Measurements from ENCODE around the gene METTL8. TPM values are rescaled to one million over a fixed set of nuclear protein-coding genes. Genes with fewer than 3 reads are reported as not detected.

Gene METTL8
- total RNA-seq, 1 donor from 2014 or later = 33.7 TPM

DNA sequence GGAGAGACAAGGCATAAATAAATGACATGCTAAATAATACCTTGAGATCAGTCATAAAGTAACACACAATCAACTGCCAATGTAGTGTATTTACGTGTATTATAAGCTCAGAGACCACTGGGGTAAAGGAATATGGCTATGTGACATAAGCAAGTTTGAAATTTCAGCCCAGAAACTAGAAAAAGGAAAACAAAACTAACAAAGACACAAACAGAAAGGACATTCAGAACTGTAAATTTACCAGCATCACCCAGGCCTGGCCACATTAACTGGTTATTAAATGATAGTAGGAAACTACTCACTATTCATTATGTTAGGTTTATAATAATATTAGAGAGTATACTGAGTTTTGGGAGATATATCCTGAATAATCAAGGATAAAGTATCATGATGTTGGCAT lies 98.8 kb downstream of the METTL8 start:
- Histone ChIP-seq H3K36me3 (ENCODE audit: control insufficient read depth, insufficient read depth, low read length) (no peaks in the 10 kb centered on the region), H3K4me3 (ENCODE audit: low read depth, low read length) (no peak overlapping the region), H3K27me3 (ENCODE audit: control insufficient read depth, insufficient read depth, low read length) (no peaks in the 10 kb centered on the region)
- TF ChIP-seq, protein P1, sequence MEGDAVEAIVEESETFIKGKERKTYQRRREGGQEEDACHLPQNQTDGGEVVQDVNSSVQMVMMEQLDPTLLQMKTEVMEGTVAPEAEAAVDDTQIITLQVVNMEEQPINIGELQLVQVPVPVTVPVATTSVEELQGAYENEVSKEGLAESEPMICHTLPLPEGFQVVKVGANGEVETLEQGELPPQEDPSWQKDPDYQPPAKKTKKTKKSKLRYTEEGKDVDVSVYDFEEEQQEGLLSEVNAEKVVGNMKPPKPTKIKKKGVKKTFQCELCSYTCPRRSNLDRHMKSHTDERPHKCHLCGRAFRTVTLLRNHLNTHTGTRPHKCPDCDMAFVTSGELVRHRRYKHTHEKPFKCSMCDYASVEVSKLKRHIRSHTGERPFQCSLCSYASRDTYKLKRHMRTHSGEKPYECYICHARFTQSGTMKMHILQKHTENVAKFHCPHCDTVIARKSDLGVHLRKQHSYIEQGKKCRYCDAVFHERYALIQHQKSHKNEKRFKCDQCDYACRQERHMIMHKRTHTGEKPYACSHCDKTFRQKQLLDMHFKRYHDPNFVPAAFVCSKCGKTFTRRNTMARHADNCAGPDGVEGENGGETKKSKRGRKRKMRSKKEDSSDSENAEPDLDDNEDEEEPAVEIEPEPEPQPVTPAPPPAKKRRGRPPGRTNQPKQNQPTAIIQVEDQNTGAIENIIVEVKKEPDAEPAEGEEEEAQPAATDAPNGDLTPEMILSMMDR (IDR thresholded peaks at IDR 0.05; ENCODE audit: insufficient read depth, low read length, severe bottlenecking) = no peak
- FAIRE-seq (no peak), DNase-seq (ENCODE audit: low read depth) (no peak)

DNA sequence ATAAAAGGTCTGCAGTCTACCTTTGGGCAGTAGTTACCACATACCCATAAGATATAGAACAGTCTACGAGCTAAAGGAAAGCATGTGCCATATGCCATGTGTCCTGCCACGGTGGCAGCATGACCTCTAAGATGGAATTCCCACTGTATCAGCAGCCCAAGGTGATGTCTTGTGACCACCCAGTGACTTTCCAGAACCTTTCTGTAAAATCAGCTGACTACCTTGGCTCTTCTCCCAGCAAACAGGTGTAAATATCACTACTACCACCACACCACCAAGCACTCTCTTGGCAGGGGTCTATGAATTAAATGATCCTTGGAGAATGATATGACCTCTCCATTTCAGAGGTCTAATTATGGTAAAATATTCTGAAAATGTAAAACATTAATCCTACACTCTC lies 99.6 kb downstream of the METTL8 start:
- no peak for FAIRE-seq
- no peak overlapping the region for H3K4me3 ChIP-seq (ENCODE audit: low read depth, low read length)
- TF ChIP-seq, protein P1 (IDR thresholded peaks at IDR 0.05; ENCODE audit: insufficient read depth, low read length, severe bottlenecking) = no peak
- no peaks in the 10 kb centered on the region for H3K27me3 ChIP-seq (ENCODE audit: control insufficient read depth, insufficient read depth, low read length)
- no peaks in the 10 kb centered on the region for H3K36me3 ChIP-seq (ENCODE audit: control insufficient read depth, insufficient read depth, low read length)
- DNase-seq (ENCODE audit: low read depth) = no peak

DNA sequence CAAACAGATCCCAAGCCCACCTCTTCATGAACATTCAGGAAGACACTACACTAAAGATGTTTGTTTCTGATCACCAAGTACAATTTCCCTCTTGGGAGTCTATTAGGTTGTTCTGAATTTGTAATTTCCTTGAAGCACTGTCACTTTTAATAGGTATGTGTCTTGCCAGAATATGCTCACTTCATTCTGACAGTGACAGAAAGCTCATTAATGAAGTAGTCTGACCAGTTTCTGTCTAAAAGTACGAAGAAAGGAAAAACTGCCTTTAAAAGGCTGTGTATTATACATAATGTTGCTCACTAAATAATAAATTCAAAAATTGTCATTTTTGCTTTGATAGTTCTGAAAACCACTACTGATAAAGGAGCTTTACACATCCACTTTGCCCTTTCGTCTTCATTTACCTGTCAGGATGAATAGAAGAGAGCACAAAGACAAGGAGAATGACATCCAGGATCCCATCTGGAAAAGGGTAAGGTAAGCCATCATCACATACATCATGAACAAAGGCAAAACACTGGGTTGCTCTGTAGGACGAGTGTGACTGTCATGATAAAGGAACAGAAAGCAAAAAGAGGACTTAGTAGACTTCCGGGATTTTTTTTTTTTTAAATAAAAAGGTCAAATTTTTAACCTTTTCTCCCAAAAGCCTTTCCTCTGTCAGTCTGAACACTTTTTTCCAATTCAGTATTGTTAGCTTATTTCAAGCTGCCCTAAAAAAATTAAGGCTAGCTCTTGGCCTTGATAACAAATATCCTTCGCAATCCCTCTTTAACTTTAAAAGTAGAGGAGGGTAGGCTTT lies 103.4 kb downstream of the METTL8 start:
- Histone ChIP-seq H3K27me3 (ENCODE audit: control insufficient read depth, insufficient read depth, low read length) (no peaks in the 10 kb centered on the region), H3K4me3 (ENCODE audit: low read depth, low read length) (no peak overlapping the region), H3K36me3 (ENCODE audit: control insufficient read depth, insufficient read depth, low read length) (no peaks in the 10 kb centered on the region)
- DNase-seq (ENCODE audit: low read depth) (no peak), FAIRE-seq (no peak)
- TF ChIP-seq, protein P1 (IDR thresholded peaks at IDR 0.05; ENCODE audit: insufficient read depth, low read length, severe bottlenecking) = no peak

DNA sequence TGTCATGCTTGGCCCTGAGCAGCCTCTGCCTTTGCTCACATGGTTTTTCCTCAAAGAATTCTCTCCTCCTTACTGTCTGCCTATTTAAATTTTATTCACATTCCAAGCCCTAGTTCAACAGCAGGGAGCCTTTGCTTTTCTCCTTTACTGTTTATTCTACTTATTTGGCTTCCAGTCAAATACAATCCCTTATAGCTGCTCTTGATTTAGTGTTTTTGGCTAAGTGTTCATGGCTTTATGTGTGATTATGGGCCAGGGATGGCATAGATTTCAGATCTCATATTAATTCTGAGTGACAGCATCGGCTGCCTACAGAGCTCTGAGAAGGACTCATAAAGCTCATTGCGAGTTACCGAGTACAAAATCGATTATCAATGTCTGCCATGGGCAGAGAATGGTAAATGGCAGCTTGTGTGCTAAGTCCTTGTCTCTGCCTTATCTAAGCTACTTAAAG lies 106.7 kb downstream of the METTL8 start:
- DNase-seq (ENCODE audit: low read depth) (no peak), FAIRE-seq (no peak)
- Histone ChIP-seq H3K4me3 (ENCODE audit: low read depth, low read length) (no peak overlapping the region), H3K27me3 (ENCODE audit: control insufficient read depth, insufficient read depth, low read length) (no peaks in the 10 kb centered on the region), H3K36me3 (ENCODE audit: control insufficient read depth, insufficient read depth, low read length) (peaks cover 2% of the 10 kb centered on the region)
- TF ChIP-seq, protein P1 (IDR thresholded peaks at IDR 0.05; ENCODE audit: insufficient read depth, low read length, severe bottlenecking) = no peak

DNA sequence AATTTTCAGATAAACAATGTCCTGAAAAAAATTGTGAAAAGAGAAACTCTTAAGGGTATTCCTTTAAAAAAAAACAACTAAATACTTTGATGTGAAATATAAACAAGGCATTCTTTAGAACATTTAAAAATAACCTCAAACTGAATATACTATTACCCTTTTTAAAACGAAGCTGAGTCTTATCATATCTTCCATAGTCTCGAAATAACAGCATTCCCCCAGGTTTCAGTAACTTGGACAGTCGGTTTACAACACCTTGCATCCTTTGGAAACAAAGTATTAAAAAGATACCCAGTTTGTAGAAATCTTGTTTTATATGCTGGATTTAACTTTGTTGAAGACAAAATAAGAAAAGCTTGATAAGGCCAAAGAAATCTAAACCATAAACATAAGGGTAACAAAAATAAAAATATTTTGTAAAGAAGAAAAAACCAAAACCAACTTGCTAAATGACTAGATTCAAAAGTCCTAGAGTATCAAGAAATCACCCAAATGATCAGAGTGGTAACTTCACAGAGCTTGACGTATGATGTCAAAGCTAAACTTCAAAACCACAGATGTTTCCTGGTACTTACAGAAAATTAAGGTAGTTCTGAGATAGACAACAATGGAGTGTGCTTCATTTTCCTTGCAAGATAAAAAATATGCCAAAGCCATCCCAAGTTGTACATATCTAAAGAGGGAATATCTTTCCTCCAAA lies 107.8 kb downstream of the METTL8 start:
- Histone ChIP-seq H3K4me3 (ENCODE audit: low read depth, low read length) (no peak overlapping the region), H3K36me3 (ENCODE audit: control insufficient read depth, insufficient read depth, low read length) (peaks cover 2% of the 10 kb centered on the region), H3K27me3 (ENCODE audit: control insufficient read depth, insufficient read depth, low read length) (no peaks in the 10 kb centered on the region)
- DNase-seq (ENCODE audit: low read depth) (no peak), FAIRE-seq (no peak)
- TF ChIP-seq, protein P1 (IDR thresholded peaks at IDR 0.05; ENCODE audit: insufficient read depth, low read length, severe bottlenecking) = no peak

Measured in bronchial epithelial cell (primary cell).